HG03025 (cell line): ENCODE measurements around the gene RERE.
"Not testable (repeated sequence)": the region's sequence is repeated elsewhere in the genome, so short reads cannot be mapped to it uniquely, and the experiment has no call there.

ENCODE experiments used
- ATAC-seq: cut with Tn5 transposase; IDR thresholded peaks from one replicate; pipeline ENCODE4 v1.9.1; 2021; ENCODE audit warnings: mild to moderate bottlenecking, moderate library complexity; ENCODE audit not compliant: unreplicated experiment, low FRiP score

Gene RERE

DNA sequence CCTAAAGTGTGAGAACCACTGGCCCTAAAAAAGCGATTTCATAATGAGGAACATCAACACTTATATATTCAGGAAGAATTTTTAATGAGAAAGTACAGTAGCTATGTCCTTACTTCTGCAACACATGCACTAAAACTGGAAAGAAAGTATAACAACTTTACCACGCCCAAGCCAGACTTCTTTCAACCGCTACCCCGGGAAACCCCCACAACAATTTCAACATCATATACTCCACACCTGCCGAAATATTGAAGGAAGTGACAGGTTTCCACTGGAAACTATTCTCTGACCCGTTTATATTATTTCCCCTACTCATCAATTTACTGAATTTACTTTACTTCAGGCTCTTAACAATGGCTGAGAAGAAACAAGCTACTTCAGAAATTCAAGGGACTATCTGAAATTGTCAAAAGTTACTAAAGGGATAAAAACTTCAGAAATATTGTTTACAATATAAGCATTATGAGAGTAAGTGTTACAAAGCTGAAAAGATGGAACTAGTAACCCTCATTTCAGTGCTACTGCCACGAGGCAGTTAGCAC, 193.7 kb downstream of the RERE start:
- not testable (repeated sequence) for ATAC-seq

- ATAC-seq = not testable (repeated sequence)
Measured at GRCh38 chr1:8621785-8622348, 195.6 kb downstream of the RERE start.

GRCh38 chr1:8621034-8621582, 196.3 kb downstream of the RERE start:
- not testable (repeated sequence) for ATAC-seq

- not testable (repeated sequence) for ATAC-seq
Measured at GRCh38 chr1:8619917-8620502, 197.4 kb downstream of the RERE start.

DNA sequence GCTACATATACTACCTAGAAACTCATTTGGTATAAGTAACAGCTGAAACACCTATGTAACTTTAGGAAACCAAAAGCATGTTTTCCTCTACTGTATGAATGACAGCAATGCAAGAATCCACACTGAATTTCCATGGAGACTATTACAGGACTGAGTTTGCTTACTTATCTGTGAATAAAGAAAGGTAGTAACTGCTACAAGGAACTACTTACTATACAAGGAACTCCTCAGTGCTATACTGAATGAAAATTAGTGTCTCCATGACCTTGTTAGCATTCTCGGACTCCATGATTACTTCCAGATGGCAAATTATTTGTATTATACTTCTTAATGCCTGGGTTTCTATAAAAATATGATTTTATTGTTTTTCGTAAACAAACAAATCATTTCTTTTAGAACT, 198.0 kb downstream of the RERE start:
- ATAC-seq = not testable (repeated sequence)

GRCh38 chr1:8616791-8617190, 200.6 kb downstream of the RERE start:
- not testable (repeated sequence) for ATAC-seq

DNA sequence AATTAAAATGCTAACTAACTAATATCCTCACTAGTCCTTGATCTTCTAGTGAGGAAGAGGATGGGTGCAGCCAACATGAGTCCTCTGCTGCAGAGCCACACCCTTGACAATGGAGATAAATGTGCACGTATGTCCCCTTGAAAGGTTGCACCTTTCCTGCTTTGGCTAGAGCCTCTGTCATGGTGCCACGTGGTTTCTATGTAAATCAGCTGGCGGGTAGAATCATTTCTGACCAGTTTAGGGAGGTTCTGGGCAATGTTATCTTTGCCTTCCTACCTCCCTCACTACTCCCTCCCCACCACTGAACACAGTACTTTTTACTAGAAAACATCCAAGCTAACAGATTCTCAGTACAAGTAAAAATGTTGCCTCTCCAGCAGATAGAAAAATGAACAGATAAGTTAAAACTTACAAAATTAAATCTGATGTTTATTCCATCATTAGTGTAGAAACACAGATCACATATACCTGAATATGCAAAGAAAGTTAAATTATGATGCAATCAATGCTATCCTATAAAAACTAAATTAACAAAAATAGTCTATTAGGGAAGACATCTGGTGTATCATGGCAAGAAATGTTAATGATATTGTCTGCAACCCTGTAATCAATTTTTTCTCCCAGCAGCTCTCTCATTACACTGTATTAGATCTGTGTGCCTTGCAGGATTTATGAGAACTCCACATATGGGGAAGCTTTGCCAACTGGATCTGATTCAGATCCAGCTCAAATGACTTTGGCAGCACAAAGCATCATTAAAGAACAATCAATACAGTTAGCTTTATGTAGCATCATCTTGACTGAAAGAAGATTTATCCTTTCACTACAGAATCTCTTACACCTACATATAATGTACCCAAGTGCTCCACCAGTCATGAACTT, 205.6 kb downstream of the RERE start:
- ATAC-seq = not testable (repeated sequence)

- no peak for ATAC-seq
Measured at GRCh38 chr1:8607906-8608305, 209.5 kb downstream of the RERE start.

DNA sequence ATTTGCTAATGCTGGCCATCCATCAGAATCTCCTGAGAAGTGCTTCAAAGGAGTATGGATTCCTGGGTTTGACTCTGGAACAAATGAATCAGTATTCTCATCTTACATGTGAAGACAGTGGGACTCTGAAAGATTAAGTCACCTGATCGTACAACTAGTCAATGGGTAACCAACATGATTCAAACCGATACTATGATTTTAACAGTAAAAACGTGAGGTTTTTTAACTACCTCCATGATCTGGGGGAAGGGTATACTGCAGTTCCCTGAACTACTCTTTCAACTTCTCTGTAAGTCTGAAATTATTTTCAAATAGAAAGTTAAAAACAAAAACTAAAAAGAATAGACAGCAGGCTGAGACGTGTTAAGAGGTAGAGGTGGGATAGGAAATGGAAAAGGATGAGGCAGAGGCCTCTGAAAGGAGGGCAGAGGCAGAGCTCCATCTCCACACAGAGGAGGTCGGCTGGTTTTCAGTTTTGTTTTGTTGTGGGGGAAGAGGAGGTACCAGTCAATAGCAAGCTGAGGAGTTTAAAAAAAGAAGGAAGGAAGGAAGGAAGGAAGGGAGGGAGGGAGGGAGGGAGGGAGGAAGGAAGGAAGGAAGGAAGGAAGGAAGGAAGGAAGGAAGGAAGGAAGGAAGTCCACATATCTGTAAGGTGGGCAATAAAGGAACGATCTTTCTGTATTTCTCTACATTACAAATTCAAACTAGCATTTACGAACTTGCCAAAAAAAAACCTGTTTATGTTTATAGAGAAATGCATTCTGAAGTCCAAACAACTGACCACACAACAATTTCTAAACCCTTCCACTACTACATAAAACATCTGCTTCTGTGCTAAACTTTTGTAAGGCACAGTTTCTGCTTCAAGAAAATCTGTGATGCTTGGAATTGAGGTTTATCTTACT, 213.1 kb downstream of the RERE start:
- ATAC-seq = no peak

DNA sequence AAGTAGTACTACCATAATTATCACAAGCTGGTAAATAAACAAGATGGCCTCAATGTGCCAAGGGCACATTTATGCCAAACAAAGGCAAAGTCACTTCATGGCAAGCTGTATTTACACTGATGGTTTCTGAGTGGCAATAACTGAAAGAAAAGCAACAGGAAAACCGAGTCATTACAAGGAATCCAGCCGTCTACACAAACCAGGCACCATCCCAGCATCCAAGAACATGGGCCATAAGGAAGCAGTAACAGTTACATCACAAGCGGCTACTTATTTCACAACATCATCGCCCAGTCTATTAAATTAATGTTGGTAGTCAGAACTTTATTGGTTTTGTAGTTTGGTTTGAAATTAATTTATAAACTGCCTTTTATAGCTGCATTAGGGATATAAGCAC, 214.2 kb downstream of the RERE start:
- no peak for ATAC-seq

DNA sequence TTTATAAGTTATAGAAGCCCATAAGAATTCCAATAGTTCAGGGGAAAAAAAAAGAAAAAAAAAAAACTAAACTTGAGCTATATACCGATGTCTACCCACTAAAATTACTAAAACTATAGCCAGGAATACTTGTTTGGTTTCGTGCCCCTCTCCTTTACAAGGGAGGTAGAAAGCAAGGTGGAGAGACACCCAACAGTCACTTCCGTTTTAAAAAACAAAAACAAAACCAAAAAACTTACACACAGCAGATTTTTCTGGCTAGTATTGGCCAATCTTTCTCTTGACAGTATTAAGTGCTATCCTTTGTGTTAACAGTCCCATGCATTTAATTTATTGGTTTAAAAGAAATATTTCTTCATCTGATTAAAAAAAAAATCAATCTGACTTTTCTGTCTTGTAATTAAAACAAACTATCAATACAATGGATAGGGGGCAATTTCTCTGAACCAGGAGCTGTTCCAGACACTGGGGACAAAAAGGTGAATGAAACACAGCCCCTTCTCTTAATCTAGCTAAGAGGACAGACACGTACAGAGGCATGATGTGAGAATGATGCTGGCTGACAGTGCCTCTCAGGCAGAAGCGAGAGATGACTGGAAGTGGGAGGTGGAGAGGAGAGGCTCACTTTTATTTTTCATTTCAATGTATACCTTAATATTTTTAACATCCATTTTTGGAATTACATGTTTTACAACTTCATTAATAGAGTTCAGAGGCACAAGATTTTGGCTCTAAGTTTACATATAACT, 214.8 kb downstream of the RERE start:
- ATAC-seq = no peak

GRCh38 chr1:8600336-8600735, 217.1 kb downstream of the RERE start:
- ATAC-seq = no peak

GRCh38 chr1:8599646-8600212, 217.7 kb downstream of the RERE start:
- ATAC-seq = no peak

GRCh38 chr1:8598783-8599182, 218.7 kb downstream of the RERE start:
- ATAC-seq = no peak

DNA sequence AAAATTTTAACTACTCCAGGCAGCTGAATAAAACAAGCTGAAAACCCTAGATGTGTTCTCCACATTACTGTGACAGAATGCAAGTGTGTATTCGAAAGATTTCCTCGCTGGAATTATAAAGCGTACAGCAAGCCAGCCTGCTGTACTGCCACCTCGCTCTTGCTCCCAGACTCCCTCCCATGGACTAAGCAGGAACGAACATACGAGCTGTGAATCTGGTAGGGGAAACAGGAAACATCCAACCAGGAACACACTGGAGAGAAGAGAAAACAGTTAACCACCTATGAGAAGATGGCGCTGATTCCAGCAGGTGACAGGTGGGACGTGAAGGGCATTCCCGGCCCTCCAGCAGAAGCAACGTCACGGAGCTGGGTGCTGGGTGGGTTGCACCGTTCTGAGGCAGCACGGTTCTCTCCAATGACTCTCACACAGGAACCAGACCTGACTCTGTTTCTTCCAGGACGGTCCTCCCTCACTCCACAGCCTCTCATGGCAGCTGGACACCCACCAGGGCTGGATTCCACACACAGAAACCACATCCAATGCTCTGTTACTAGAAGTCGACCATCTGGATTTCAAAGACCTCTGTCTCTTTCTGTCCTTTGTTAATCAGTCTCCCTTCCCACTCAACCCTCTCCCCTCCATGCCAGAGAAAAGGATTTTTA, 219.2 kb downstream of the RERE start:
- ATAC-seq = no peak

GRCh38 chr1:8597455-8597854, 220.0 kb downstream of the RERE start:
- ATAC-seq = no peak

- no peak for ATAC-seq
Measured at GRCh38 chr1:8595941-8596340, 221.5 kb downstream of the RERE start.

- ATAC-seq = no peak
Measured at GRCh38 chr1:8595332-8595731, 222.1 kb downstream of the RERE start.
